Omental fat pad (tissue), 4 donors: Measurements from ENCODE around the gene EPB41L1. TPM values are rescaled to one million over a fixed set of nuclear protein-coding genes. Genes with fewer than 3 reads are reported as not detected.

Source experiments
- ATAC-seq: fragments of 150-250 bp; one replicate; pipeline ENCODE4 v1.9.1; 2016; ENCODE audit warnings: mild to moderate bottlenecking, moderate library complexity; ENCODE audit not compliant: low FRiP score
- DNase-seq: peaks from one replicate; pipeline ENCODE4 v3.0.0-alpha.2; 2019; ENCODE audit warnings: low spot score
- CTCF ChIP-seq, 3 donors: fragments of 450-650 bp; IDR thresholded peaks; one replicate each; pipeline ENCODE4 v1.5.1; 2016 to 2017; ENCODE audit warnings: antibody characterized with exemption in 3 of 3, mild to moderate bottlenecking in 3 of 3, moderate library complexity in 2 of 3
- total RNA-seq, 4 donors: library from RNA; depleted of rRNA; stranded (reverse); fragments of >200 nt; gene quantifications; one replicate each; pipeline ENCODE4 v1.1.0, GENCODE V29; 2016

The EPB41L1 gene
- total RNA-seq, 4 donors from 2014 or later: 27.4 to 55.5 (median 46.0) TPM

- no peak for TF ChIP-seq CTCF (IDR thresholded peaks at IDR 0.05)
- DNase-seq: no peak
- ATAC-seq: no peak
Observed at GRCh38 chr20:36125097-36125496, 29.4 kb upstream of the EPB41L1 start.

DNA sequence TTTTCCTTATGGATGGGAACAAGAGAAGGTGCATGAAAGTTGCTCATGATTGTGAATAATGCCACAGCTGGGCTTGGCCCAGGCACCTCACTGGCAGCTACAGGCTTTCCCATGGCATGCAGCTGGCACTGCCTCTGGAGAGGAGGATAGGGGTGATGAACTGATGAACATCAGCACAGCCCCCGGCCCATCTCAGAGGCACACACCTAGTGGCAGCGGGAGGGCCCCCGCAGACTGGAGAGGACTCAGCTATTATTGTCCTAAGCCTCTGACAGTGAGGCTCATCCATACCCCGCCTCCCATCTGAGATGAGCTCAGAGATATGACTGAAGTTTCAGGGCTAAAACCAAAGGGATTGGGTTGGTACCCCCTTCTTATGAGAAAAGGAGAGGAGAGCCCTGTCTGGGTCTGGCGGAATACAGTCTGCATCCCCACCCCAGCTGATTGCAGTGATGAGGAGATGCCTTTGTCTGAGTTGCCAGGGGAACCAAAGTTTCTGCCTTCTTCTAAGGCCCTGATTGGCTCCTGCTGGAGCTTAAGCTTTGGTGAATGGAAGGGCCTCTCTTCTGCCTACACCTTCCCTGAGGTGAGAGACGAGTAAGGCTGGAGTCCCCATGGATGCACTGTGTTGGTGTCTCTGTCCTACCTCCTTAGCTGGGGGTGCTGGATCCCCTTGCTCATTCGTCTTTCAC, 27.6 kb upstream of the EPB41L1 start:
- no peak for TF ChIP-seq CTCF (IDR thresholded peaks at IDR 0.05)
- no peak for DNase-seq
- ATAC-seq: no peak

DNA sequence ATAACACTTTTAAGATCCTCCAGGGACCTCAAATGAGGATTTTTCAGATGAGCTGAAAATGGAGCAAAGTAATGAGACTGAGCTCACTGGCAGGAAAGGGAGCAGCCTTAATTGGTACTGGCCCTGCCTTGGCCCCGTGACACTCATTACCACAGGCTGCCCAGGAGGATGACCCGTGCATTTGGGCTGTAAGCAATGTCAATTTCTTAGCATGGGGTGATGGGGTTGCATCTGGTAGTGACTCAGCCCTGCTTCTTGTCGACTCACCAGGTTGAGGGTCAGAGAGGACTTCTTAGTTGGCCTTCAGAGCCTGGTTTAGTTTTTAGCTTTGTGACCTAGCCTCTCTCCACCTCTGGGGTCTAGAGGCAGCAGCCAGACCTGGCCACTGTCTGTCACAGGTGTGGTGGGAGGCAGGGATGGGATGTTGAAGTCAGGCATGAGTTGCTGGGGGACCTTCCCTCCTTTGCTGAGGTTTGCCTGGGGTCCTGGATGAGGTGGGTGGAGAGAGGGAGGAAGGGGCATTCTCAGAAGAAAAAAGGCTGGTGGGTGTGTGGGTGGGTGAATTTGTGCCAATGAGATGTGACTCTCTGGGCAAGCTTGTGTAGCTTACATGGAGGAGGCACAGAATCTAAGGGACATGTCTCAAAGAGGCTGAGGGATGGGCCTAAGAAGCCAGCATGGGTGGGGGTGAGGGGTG, 25.9 kb upstream of the EPB41L1 start:
- TF ChIP-seq CTCF (IDR thresholded peaks at IDR 0.05): no peak
- no peak for DNase-seq
- ATAC-seq: peak; percentile 56

DNA sequence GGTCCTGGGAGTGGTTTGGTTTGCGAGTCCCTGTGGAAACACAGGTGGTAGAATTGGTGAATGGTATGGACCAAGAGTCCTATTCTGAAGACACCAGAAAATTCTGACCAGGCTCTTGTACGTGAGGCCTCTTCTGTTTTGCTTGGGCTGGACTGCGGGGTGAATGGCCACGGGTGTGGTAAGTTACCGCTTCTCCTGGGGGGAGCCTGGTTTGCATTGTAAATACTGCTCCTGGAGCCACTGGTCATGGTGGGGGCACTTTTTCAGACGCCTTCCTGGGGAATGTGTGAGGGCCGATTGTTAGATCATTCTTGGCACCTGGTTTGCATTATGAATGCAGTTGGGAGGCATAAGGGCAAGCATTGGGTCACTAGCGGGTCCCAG, 25.4 kb upstream of the EPB41L1 start:
- no peak for DNase-seq
- no peak for ATAC-seq
- TF ChIP-seq CTCF (IDR thresholded peaks at IDR 0.05): no peak

DNA sequence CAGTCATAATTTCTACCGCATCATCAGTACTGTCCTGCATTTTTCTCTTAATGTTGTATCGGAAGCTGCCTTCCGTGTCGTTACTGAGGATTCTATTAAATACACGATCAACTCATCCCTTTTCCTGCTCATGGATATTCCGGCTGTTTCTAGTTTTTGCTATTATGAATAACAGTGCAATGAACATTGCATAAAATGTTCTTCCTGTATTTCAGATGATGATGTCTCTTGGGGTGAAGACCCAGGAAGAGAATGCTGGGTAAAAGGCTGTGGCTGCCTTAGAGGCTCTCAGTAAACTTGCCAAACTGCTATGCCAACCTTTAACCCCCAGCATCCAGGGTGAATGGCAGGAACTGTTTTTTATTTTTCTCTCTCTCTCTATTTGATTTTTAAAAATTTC, 24.1 kb upstream of the EPB41L1 start:
- DNase-seq: no peak
- no peak for TF ChIP-seq CTCF (IDR thresholded peaks at IDR 0.05)
- no peak for ATAC-seq

- ATAC-seq (no peak), DNase-seq (no peak)
- TF ChIP-seq CTCF (IDR thresholded peaks at IDR 0.05): no peak
Observed at GRCh38 chr20:36132802-36133211, 21.7 kb upstream of the EPB41L1 start.

DNA sequence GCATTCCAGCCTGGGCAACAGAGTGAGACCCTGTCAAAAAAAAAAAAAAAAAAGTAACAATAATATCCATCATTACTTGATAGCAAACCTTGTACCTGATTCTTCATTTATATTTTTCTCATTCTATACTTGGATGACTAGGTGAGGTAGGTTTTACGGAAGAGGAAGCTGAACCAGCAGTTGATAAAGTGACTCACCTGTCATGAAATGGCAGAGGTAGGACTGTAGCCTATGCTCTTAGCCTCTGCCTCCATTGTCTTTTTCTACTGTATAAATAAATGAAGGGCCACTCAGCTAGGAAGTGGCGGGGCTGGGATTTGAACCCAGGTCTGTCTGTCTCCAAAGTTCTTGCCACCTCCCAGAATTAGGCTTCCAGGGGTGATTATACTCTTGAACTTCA, 20.7 kb upstream of the EPB41L1 start:
- no peak for TF ChIP-seq CTCF (IDR thresholded peaks at IDR 0.05)
- DNase-seq: no peak
- ATAC-seq: no peak
